EH (cell line): ENCODE measurements around the gene SPA17.

ENCODE experiments used
- DNase-seq: peaks from one replicate; pipeline ENCODE4 v3.0.0-alpha.2; 2015; ENCODE audit warnings: low read depth

The SPA17 gene

DNA sequence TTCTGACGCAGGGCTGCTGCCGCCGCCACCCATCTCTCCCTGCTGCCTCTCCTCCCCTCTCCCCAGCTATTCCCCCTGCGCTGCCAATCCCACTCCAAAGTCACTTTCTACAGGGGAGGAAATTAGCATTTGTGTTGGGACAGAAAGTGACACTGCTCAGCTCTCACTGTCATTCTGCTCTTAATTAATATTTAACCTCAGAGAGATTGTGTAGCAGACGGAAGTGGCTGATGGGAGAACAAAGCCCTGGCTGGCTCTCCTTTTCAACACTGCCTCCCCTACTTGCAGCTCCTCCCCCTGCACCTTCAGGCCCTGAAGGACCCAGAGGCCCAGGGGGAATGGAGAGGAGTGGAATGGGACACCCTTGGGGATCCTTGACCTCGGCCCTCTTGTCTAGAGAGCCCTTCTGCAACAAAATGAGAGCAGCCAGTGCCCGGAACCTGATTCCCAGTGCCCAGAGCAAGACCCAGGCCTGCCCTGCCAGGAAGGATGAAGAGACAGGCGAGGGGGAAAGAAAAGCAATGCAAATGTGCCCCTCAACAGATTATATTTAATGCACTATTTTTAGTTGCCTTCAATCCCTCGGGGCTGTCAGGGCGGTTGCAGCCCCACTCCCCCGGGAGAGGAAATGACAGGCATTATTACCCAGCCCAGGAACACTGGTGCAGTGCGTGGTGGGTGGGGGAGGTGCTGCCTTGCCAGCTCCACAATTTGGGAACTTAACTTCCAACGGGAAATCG lies 51.4 kb downstream of the SPA17 start:
- DNase-seq, result no peak

DNA sequence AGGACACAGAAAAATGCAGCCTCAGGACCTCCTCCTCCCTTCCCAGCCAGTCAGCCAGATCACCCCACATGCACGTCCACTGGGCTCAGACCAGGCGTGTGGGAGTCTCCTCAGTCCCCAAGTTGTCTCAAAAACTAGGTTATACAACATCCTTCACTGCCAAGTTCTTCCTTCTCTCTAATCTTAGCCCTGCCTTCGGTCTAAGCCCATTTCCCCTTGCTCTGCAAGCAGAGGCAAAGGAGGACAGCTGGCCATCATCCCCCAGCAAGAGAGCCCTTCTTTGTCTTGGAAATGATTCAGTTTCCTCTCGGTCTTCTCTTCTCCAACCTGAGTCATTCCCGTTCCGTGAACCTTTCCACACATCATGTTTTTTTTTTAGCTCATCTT lies 52.0 kb downstream of the SPA17 start:
- peak; percentile 61 for DNase-seq

DNA sequence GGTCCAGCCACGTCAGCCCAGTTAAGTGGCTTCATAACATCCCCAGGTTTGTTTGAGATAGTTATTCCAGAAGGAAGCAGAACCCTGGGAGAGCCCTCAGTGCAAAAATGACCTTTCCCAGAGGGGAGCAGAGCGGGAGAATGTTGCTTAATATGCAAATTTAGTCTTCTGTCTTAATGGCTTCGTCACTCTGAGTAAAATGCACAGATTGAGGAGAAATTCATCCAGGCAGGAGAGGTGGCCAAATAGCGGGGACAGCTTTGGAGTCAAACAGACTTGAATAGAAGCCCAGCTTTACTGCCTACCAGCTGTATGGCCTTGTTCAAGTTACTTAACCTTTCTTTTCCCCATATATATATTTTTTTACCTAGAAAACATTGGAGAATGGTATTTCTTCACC lies 53.8 kb downstream of the SPA17 start:
- DNase-seq, result no peak

DNA sequence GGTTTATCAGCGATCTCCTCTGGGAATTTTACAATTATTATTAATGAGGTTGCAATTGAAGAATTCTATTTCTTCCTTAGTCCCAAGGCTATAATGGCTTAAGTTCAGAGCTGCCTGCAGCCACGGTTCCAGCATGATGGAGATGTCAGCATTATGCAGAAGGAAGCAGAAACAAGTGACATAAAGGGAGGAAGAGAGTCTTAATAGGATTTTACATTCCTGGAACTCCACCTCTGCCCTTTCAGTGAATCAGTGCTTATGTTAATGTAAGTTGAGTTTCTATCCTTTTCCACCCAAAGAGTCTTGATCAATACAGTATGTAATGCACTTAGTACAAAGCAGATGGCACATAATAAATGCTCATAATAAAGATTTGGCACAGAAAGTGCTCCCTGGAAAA lies 54.4 kb downstream of the SPA17 start:
- DNase-seq, result no peak

DNA sequence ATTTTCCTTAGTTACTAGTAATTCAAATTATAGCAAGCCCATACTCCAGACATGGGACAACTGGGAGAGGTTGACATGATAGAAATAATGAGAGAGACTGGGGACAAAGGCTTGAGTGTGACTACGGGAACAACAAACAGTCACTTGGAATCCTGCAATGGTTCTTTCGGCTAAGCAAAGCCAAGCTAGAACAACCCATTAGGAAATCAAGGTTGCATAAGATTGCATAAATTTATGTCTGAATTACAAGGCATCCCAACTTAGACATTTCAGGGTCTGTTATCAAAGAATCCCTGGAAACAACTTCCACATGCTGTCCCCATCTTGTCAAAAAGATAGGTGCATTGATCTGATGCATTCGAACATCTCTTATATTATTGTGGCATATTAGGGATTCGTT lies 55.9 kb downstream of the SPA17 start:
- DNase-seq, result no peak

DNA sequence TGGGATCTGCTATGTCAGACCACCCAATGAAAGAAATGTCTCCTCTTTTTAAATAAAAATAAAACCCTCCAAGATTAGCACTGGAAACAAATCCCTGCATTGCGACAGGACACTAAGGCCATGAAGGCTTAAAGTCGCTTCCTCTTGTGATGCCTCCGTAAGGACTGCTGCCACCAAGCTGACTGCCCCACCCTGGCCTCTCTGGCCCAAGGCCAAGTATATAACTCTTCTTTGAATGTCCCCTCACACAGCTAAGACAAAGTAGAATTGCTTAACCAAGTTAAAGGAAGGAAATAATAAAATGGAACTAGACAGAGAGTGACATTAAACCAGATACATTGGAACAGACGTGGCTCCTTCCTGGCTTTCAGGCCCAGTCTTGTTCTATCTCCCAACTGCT lies 58.5 kb downstream of the SPA17 start:
- DNase-seq, result no peak

DNA sequence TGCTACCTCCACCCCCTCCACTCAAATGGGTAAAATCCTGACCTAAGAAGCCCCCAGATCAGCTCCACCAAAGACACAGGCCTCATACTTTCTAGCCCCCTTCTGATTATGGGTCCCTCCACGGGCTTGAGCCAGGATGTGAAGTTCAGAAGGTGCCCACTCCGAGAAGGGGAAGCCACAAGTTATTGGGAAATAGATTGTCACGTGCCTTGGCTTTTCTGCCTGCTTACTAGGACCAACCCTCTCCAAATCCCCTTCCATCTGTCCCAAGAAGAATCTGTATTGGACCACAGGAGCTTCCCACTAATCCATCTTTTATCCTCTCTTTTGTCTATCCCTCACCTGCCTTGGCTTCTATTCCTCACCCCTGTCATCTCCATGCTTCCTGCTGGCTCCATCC lies 63.0 kb downstream of the SPA17 start:
- DNase-seq, result no peak

DNA sequence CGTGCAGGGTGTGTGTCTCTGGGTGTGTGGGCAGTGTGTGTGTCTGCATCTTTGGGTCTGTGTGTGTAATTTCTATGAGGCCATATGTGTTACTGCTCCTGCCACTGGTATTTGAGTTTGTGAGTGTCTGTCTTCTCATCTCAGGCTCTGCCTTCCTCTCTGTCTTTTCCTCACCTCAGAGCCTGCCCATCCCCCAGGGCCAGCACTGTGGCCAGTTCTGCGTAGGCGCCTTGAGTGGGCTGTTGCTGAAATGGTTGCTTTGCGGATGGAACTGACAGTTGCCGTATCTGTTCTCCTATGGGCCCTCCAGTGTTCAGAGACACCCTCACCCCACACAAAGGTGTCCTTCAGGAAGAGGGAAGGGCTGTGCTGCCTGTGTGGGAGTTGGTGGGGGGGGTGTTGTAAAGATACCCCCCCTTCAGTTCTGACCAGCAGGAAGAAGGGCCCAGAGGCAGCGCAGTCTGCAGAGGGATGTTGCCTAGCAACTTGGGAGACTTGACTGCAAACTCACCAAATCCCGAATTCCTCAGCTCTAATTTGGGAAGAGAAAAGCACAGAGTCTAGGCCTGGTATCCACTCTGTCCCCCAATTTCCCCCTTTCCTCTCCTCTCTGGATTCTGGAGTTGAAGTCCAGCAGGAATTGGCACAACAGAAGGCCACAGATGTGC lies 64.1 kb downstream of the SPA17 start:
- no peak for DNase-seq

DNA sequence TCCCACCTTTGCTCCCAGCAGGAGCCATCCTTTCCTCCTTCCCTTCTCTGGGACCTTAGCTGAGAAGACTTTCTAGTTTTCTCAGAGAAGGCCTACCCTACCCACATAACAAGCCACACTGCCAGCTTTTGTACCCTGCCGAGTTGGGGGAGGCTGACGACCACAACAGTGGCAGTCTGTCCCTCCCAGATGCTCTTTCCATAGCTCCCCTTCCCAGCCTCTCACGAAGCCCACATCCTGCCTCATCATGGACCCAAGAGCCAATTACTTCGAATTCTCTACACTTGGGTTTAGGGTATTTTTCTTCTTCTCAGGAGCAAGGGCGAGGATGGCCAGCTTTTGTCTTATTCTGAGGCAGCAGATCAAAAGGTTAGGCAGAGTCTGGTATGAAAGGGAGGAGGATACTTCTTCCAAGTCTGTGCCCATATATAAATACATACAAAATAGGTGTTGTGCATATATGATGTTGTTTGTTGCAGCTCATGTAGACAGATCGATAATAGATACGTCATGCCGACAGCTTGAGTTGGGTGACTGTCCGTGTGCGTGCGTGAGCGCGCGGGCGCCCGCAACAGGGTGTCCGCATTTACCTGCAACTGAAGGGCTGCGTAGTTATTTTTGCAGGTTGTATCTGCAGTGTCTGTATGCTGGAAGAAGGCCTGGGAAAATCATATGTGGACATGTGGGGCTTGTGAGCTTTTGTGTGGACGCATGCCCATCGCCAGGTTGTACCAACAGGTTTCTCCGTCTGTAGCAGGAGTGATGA lies 65.2 kb downstream of the SPA17 start:
- DNase-seq, result no peak

DNA sequence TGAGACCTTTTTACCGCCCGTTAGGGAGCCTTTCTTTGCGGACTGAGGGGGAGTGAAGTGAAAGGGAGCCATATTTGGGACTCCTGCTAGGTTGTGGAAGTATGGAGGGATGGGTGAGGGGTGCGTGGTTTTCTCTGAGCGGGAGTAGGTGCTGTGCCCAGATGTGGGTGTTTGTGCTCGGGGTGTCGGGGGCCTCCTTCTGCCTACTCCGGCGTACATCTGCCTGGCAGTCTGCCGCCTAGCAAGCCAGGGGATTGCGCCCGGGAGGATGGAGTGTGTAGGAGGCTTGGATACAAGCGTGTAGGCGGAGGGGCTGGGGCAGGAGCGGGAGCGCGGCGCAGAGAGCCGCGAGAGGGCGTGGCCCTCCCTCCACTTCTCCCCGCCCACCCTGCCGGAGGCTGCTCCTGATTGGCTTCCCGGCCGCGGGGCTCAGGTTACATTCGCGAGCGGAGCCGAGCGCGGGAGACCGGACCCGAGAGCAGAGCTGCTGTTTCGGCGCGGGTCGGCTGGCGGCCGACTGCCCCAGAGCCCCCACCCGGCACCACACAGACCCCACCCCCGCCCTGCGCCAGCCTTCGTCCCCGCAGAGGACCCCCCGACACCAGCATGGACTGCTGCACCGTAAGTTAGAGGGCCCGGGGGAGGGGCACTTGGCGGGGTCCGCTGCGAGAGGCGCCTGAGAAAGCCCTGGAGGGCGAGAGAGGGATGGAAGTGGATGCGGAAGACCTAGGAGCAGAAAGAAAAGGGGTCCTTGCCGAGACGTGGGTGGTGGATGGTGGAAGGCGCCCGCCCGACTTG lies 66.0 kb downstream of the SPA17 start, which contains the start of gene NRGN:
TSS of gene NRGN (plus strand) at position 464 of the 798 bp plus-strand sequence. CDS start at position 607, 143 bp downstream.
- DNase-seq, result peak; percentile 87

DNA sequence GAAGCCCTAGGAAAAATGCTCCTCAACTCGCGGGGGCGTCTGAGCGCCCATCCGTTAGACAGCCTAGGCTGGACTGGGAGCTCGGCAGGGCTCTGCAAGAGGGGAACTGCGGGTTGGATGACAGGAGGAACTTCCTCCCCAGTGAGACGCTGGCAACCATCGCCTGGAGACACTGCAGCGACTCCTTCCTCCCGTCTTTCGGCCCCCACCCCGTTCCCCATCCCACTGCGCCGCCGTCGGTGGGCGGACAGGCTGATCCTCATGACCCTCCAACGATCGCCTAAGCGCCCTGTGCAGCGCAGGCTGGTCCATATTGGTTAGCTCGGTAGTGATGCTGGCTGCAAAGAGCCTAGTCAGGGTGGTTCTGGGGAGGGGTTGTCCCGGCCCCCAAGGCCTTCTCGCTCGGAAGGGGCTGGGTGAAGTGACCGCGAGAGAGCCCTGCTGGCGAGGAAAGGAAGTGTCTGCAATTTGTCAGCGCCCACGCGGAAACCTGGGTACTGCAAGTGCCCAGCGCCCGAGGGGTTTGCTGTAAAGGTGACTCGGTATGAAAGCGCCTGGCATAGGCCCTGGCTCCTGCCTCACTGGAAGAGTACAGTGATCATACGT lies 66.7 kb downstream of the SPA17 start:
- DNase-seq, result peak; percentile 38

DNA sequence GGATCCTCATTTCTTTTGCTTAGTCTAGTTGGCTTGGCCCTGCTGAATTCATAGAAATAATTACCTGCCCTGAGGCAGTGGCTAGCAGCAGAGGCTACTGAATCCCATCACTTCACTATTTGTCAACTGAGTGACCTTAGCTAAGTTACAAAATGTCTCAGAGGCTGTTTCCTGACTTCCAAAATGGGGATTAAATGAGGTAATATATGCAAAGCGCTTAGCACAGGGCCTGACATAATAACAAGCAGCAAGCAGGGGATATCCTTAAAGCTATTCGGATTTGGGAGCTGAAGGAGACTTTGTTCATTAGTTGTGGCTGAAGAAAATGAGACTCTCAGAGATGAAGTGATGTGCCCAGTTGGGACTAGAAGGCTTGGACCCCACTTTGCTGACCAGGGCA lies 68.9 kb downstream of the SPA17 start:
- no peak for DNase-seq

DNA sequence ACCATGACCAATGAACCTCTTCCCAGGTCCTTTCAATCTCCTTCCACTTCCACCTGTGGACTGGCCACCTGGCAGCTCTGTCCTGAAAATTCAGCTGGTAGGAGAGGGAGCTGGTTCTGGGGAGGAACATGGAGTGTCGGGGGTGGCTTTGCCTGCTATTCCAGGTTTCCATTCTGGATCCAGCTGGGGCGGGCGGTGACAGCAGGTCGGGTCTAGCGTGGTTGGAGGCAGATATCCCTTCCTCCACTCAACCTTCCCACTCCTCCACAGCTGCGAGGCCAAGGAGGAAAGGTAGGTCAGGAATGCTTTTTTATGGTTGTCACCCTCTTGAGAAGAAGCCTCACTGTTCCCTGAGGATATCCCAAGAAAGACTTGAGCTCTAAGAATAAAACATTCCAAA lies 69.3 kb downstream of the SPA17 start:
- DNase-seq, result no peak

DNA sequence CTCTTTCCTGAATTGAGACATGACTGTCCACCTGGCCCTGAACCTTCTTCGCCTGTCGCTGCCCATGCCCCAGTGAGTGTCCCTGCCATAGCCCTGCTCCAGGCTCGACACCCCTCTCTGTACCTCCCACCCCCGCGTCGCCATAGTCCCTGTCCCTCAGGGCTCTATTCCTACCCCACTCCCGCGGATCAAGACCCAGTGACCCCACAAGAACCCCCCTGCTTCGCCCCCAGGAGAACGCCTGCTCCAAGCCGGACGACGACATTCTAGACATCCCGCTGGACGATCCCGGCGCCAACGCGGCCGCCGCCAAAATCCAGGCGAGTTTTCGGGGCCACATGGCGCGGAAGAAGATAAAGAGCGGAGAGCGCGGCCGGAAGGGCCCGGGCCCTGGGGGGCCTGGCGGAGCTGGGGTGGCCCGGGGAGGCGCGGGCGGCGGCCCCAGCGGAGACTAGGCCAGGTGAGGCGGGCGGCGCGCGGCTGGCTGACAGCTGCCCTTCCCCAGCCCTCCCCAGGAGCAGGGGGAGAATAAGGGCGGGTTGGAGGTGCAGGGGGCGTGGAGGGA lies 71.6 kb downstream of the SPA17 start:
- no peak for DNase-seq

DNA sequence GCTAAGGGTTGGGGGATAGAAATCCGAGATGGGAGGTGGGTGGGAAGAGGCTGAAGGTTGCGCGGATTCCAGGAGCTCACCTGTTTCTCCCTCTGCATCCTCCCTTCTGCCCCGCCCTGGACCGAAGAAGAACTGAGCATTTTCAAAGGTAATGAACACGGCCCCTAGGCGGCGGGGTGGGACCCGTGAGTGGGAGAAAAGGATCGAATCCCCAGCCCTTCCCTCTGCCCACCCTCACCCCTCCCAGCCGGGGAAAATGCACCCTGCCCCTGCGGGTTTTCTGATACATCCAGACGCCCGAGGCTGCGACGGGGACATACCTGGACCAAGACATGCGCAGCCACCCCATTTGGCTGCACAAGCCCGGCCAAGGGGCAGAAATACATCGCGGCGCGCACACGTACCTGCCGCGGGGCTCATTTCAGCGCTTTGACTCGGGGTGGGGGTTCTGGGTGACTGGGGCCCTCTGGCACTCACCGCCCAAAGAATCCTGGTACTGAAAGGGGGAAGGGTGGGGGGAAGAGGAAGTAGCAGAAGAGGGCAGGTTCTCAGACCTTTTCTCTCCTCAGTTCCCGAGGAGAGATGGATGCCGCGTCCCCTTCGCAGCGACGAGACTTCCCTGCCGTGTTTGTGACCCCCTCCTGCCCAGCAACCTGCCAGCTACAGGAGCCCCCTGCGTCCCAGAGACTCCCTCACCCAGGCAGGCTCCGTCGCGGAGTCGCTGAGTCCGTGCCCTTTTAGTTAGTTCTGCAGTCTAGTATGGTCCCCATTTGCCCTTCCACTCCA lies 72.3 kb downstream of the SPA17 start:
- no peak for DNase-seq

DNA sequence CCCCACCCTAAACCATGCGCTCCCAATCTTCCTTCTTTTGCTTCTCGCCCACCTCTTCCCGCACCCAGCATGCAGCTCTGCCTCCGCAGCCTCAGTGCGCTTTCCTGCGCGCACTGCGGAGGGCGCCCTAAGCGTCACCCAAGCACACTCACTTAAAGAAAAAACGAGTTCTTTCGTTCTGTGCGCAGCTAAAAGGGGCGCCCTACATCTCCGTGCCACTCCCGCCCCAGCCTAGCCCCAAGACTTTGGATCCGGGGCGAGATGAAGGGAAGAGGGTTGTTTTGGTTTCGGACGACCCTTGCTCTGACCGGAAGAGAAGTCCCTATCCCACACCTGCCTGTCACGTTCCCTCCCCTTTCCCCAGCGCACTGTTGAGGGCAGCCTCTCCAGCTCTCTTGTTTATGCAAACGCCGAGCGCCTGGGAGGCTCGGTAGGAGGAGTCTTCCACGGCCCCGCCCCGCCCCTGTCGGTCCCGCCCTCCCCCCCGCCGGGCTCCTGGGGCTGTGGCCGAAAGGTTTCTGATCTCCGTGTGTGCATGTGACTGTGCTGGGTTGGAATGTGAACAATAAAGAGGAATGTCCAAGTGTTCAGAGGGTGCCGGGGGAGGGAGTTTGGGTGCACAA lies 73.0 kb downstream of the SPA17 start:
- DNase-seq, result peak; percentile 87
